ENCODE data around the gene RIMBP3C.
A peak's percentile ranks its signal among the peaks of the same experiment; 100 is the strongest.
"Not testable (repeated sequence)": the region's sequence is repeated elsewhere in the genome, so short reads cannot be mapped to it uniquely, and the experiment has no call there.

RIMBP3C gene

GRCh38 chr22:21516970-21517764 lies 34.1 kb downstream of the RIMBP3C start:
- ATAC-seq, result peak; percentile 85 to 87

- ATAC-seq, result not testable (repeated sequence)
These were observed 34.7 kb downstream of the RIMBP3C start for GRCh38 chr22:21516522-21516921.

DNA sequence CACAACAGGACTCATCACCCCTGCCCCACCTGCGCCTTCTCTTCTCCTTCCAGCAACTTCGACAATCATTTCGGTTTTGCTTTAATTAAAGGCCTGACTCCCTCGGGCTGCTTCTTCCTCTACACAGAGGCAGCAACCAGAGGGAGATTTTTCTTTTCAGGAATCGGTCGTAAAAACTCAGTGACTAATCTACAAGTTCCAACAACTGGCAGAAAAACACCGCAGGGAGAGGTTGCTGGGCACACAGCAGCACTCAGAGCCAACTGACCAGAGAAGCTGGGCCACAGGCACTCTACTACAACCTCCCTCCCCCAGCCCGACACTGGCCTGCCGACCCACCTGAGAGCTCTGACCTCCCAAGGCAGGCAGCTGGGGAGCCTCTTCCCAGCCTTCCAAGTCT lies 36.0 kb downstream of the RIMBP3C start:
- not testable (repeated sequence) for ATAC-seq

- peak; percentile 78 to 80 for ATAC-seq
These were observed 37.1 kb downstream of the RIMBP3C start for GRCh38 chr22:21514117-21514516.

DNA sequence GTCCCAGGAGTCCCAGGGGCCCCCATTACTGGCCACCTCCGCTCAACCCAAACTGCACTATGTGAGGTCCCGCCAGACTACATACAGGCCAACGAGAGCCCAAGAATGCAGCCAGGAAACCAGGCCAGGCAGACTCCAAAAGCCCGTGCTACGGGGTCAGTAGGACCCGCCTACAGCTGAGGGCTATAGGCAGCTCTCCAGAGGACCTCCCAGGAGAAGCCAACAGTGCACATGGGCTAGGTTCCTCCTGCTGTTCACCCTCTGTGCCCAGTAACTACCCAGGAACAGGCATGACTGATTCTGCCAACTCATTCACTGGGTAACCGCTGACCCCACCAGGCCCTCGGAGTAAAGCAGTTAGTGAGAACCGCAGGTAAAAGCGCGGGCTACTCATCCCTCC lies 39.2 kb downstream of the RIMBP3C start:
- not testable (repeated sequence) for ATAC-seq

DNA sequence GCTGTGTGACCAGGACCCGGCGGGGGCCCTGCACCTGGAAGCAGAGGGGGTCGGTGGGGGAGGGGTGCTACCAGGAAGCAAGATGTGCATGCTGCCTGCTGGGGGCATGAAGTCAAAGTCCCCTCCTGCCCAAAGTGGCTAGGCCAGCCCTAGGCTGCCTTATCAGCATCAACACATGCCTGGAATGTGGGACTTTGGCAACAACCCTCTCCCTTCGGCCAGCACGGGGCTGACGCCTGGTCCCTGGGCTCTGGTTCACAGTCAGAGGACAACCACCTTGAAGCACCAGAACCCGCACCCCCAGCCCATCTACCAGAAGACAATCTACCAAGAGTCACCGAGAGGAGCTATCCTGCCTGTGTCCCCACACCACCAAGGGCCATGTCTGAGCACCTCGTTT lies 40.9 kb downstream of the RIMBP3C start:
- ATAC-seq, result not testable (repeated sequence)

- ATAC-seq, result peak; percentile 94 to 96
These were observed 51.4 kb downstream of the RIMBP3C start for GRCh38 chr22:21499623-21500506.

GRCh38 chr22:21498489-21498888 lies 52.8 kb downstream of the RIMBP3C start:
- not testable (repeated sequence) for ATAC-seq

DNA sequence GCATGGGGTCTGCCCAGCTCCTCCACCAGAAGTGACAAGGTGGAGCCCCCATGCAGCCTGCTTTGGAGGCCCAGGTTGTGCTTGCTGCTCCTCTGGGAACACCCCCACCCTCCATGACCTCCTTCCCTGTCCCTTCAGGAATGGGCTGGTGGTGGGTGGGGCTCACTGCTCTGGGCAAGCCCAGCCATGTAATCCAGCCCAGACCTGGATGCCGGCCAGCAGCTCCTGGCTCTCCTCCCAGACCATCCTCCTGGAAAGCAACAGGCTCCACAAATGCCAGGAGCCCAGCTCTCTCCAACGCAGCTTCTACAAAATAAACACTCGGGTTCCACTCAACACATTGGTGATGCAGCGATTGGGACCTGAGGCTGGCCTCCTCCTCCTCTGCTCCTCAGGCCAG lies 53.3 kb downstream of the RIMBP3C start:
- ATAC-seq, result not testable (repeated sequence)
